DMS53 treated with DMSO at 0.1 percent for 48 hours (cell line): ENCODE results near the gene ELAPOR1.

Experiments
- DNase-seq: peaks from one replicate; lab custom pipeline; 2025; ENCODE audit not compliant: unreplicated experiment; lab: John Stamatoyannopoulos, UW

The ELAPOR1 gene

DNA sequence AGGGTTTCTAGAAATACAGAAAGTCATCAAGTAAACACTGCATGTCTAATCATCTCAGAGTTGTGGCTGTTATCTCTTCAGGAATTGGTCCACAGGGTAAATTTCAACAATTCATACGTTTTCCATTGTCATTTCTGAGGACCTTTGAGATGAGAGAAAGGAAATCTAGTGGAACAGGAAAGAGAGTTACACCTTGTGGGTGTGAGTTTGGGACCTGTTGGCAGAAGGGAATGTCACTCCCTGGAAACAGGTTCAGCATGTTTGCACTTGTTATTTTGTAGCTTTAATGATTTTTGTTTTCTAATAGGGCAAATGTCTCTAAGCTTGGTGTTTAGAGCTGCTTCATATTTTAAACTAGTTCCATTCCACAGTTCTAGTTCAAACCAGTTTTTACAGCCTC is 17.8 kb upstream of the ELAPOR1 start:
- no peak for DNase-seq

DNA sequence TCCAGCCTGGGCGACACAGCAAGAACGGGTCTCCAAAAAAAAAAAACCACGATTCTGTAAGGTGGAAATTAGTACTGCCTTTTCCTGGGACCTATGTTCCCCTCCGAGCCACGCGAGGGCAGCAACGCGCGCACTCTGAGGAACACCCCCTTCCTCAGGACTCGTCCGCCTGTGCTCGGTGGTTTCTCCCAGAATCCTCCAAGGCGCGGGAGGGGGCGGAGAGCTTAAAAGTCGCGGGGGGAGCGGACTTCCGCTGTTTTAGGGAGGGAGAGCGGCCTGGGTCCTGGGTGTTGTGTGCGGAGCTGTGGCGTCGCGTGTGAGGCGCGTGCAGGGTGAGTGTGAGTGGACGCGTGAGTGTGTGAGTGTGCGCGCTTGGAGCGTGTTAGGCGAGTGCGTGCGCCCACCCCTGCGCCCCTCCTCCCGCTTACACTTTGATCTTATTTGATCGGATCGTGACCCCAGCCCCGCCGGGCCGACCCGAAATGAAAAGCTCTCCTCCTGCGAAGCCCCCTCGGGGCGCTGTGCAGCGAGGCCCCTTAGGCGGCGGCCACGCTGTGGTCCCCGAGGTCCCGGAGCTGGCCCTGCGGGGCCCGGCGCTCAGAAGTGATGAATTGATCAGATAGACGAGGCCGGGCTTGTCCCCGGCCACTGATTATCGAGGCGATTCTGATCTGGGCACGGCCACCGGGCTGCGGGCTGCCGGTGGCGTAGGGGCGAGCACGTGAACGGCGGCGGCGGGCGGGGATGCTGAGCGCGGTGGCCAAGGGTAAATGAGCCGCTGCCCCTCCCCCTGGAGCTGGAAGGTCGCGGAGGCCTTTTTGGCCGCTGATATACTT is 13.8 kb upstream of the ELAPOR1 start:
- DNase-seq: peak; percentile 95

DNA sequence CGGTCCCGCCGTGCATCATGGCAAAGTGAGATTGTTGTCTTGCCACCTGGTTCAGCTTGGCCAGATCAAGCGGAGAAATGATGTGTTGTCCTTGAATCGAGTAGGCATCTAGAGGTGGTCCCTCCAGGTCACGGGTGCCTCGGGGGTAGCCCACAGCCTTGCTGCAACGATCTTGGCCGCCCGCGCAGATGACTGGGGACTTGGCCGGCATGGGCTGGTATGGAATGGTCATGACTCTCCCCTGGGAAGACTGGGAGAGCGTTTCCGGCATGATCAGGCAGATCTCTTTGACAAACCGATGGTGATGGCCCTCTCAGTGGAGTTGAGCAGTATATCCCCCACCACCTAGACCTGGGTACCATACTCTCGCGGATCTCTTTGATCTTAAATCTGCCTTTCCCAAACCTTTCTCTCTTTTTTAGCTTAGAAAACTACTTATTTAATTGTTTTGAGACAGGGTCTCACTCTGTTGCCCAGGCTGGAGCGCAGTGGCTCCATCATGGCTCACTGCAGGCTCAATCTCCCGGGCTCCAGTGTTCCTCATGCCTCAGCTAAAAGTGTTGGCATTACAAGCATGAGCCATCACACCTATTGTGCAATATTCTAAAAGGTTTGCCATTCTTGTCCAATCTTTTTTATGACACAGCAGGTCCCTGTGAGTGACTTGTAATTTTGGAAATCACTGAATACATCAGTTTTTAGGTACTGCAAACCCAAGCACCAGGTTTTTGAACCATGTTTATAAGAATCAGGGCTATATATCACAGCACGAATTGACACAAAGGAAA is 9.4 kb upstream of the ELAPOR1 start:
- DNase-seq: no peak

DNA sequence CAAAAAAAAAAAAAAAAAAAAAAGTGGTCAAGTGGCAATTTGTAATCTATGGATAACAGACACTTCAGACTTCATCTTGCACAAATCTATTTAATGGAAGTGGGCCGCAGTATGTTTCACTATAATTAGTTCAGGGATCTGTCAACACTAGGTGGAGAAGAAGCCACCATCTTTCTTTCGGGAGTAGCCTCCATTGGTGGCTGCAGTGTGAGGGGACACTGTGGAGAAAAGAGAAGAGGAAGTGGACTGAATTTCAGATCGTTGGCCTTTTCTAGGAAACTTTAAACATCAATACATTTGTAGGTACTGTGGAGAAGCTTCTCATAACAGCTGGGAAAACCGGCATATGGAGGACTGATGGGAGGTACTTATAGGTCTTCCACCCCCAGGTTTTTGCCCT is 8.0 kb upstream of the ELAPOR1 start:
- DNase-seq: no peak

DNA sequence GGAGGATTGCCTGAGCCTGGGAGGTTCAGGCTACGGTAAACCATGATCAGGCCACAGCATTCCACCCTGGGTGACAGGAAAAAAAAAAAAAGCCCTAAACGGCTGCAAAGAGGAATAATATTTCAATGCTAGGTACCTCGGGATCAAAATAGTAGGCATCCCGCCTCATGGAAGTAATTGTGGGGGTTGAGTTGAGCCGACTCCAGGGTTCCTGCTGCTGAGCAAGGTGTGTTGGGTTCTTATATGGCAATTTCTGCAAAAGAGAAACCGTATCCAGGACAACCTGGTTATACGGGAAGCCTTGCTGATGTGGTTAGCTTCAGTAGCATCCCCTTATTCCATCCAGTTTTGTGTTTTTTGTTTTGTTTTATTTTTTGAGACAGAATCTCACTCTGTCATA is 6.1 kb upstream of the ELAPOR1 start:
- DNase-seq: no peak

- DNase-seq: no peak
These were observed 4.0 kb upstream of the ELAPOR1 start for GRCh38 chr1:109109906-109110305.

DNA sequence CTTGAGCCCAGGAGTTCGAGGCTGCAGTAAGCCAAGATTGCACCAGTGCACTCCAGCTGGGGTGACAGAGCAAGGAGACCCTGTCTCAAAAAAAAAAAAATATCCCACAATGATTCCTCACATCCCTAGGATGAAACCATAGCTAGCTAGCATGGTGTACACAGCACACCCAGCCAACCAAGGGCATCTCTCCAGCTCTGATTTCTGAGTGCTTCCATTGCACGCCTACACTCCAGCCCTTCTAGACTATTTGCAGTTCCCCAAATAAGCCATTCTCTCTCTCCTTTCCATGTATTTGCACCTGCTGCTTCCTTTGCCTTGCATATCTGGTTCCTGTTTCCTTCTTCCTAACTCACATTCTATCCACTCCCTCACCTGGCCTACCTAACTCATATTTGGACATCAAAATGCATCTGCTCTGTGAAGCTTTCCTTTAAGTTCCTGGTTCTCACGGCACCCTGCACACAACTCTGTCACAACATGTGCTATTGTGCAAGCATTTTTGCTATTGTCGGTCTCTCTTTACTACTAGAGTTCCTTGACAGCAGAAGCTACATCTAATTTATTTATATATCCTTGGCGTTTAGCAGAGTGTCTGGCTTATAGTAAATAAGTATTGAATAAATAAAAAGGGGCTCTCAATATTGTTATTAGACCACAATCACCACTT is 2.4 kb upstream of the ELAPOR1 start:
- no peak for DNase-seq

- peak; percentile 59 for DNase-seq
These were observed 1.8 kb upstream of the ELAPOR1 start for GRCh38 chr1:109112056-109112651.

- peak; percentile 95 for DNase-seq
These were observed 1.1 kb upstream of the ELAPOR1 start for GRCh38 chr1:109112652-109113285.

DNA sequence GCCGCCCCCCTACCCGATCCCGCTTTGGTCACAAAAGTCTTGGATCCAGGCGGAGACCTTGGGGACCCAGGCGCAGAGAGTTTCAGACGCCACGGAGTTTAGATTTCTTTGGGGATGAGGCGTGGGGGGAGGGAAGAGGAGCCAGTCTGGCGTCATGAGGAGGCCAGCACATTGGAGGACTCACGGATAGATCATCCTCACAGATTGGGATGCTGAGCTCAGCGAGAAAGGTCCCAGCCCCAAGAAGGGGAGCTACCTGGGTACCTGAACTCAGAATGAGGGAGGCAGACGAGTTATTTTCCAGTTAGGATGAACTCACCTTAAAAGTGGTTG is 393 bp downstream of the ELAPOR1 start:
- peak; percentile 31 for DNase-seq

DNA sequence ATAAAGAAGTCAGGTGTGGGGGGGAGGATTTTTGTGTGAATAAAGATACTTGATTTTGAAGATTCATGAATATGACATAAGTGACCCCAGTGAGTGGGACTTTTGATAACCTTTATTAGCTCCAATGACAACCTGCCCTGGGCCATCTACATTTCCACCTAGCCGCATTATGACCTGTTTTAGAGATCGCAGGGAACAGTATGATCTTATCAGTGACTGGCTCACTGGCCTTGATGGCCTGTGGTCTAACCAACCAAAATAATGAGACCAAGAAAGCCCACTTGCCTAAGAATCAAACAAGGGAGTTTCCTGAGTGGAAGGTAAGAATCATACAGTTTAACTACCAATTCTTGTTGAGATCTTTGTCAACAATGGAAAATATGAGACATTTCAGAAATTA is 1.8 kb downstream of the ELAPOR1 start:
- DNase-seq: no peak

- DNase-seq: peak; percentile 38
These were observed 2.4 kb downstream of the ELAPOR1 start for GRCh38 chr1:109116286-109116685.

DNA sequence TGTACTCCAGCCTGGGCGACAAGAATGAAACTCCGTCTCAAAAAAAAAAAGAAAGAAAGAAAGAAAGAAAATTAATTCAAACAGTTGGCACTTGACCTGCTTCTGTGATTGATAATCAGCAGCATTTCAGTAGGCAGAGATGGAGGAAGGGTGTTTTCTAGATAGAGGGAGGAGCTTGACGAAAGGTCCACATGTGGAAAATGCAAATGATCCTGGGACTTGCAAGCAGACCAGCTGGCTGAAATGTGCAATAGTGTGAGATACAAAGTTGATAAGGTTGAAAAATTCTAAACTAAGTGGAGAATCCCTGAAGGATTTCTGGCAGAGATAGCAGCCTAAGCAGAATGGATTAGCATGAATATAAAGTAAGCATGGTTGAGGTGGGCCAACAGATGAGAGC is 4.2 kb downstream of the ELAPOR1 start:
- DNase-seq: no peak

DNA sequence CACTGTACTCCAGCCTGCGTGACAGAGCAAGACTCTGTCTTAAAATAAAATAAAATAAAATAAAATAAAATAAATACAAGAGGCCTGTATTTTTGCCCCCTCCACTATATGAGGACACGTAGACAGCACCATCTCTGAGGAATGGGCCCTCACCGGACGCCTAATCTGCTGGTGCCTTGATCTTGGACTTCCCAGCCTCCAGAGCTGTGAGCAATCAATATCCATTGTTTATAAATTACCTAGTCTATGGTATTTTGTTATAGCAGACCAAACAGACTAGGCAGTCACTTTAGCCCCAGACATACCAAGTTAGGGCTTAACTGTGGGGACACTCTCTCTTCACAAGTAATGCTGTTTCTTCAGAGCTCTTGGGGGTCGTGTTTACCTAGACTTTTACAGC is 6.4 kb downstream of the ELAPOR1 start:
- DNase-seq: no peak

DNA sequence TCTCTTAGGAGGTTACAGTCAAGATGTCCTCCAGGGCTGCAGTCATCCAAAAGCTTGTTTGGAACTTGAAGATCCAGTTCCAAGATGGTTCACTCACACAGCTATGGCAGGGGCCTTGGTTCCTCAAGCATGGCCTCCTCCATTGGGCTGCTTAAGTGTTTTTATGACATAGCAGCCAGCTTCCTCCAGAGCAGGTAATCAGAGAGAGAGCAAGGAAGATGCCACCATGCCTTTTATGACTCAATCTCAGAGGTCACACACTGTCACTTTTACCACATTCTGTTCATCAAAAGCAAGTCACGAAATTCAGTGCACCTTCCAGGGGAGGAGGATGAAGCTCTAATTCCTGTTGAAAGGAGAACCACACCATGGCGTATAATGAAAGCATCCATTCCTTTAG is 17.1 kb downstream of the ELAPOR1 start:
- DNase-seq: no peak

GRCh38 chr1:109131800-109132199 is 17.9 kb downstream of the ELAPOR1 start:
- DNase-seq: no peak

DNA sequence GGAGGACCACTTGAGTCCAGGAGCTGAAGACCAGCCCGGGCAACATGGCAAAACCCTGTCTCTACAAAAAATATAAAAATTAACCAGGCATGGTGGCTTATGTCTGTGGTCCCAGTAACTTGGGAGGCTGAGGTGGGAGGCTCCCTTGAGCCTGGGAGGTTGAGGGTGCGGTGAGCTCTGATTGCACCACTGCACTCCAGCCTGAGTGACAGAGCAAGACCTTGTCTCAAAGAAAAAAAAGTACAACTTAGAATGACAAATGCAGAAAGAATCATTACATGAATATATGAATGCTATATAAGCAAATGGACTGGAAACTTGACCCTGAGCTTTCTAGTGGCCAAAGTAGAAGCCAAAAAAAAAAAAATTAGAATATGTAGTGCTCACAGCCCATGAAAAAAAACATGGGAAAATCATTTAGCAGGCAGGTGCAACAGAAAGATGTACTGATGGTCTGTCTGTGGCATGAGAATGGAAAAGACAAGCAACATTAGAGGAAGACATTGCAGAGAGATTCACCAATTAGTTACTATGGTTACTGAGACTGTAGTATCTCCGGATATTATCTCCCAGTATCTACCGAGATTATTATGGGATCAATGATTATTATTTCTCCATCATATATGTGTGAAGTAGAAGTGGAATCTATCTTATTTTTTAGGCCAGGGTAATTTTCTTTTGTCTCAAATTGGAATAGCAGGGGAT is 19.2 kb downstream of the ELAPOR1 start:
- DNase-seq: no peak

GRCh38 chr1:109133815-109134214 is 19.9 kb downstream of the ELAPOR1 start:
- no peak for DNase-seq

GRCh38 chr1:109134423-109134822 is 20.5 kb downstream of the ELAPOR1 start:
- peak; percentile 33 for DNase-seq

- no peak for DNase-seq
These were observed 22.0 kb downstream of the ELAPOR1 start for GRCh38 chr1:109135940-109136339.
